ENCODE measurements around the gene PLA2G6.

Gene PLA2G6

GRCh38 chr22:38214302-38215056, 32.8 kb upstream of the PLA2G6 start:
- peak; percentile 70 for DNase-seq

- no peak for DNase-seq
Observed at GRCh38 chr22:38213990-38214301, 32.3 kb upstream of the PLA2G6 start.

- no peak for DNase-seq
Observed at GRCh38 chr22:38213319-38213989, 31.8 kb upstream of the PLA2G6 start.

GRCh38 chr22:38212442-38212841, 30.8 kb upstream of the PLA2G6 start:
- no peak for DNase-seq

DNA sequence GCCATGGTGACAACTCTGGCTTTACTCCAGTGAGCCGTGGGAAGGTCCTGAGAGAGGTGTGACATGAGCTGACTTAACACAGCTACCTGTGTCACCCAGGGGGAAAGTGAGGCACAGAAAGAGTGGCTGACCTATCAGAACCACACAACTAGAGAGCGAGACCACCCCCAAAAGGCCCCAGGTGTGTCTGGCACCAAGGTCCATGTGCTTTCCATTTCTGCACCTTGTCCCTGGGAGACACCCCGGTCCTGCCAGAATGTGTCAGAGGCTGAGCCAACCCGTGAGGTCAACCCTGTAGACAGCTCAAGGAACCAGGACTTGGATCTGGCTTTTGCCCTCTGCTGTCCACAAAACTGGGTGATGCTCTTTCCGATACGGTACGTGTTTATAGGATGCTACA, 29.9 kb upstream of the PLA2G6 start:
- DNase-seq: no peak

GRCh38 chr22:38208551-38208968, 26.9 kb upstream of the PLA2G6 start:
- no peak for DNase-seq

GRCh38 chr22:38207898-38208432, 26.3 kb upstream of the PLA2G6 start:
- no peak for DNase-seq

DNA sequence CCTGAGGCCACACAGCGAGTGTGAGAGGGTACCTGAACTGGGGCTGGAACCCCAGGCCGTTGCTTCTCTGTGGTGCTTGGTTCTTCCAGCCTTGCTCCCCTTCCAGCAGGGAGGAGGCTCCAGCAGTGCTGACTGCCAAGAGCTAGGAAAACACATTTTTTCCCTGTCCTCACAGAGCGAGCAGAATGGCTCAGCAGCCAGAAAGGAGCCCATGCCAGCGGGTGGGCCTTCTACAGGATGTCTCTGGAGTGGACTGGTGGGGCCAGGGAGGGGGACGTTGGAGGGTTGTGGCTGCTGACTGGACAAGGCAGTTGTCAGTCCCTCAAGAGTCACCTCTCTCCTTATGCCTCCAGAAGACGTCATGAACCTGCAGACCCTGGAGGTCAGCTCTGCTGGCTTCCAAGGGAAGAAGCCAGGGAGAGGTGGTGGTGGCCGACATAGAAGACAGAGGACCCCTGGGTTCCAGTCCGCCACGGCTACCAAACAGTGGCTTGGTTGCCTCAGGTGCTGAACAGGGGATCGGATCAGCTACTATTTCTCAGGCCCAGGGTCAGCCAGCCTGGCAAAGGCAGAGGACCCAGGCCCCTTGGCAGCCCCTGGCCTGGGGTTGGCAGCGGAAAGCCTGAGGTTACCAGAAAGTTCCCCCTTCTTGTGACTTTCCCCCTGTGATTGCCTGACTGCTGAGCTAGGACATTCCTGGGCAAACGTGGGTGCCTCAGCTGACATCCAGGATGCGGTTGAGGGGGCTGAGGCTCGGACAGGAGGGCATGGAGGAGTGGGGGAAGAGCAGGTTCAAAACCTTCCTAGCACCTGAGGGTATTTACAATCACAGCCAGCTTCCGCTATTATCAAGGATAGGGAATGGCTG, 23.9 kb upstream of the PLA2G6 start:
- DNase-seq: no peak

DNA sequence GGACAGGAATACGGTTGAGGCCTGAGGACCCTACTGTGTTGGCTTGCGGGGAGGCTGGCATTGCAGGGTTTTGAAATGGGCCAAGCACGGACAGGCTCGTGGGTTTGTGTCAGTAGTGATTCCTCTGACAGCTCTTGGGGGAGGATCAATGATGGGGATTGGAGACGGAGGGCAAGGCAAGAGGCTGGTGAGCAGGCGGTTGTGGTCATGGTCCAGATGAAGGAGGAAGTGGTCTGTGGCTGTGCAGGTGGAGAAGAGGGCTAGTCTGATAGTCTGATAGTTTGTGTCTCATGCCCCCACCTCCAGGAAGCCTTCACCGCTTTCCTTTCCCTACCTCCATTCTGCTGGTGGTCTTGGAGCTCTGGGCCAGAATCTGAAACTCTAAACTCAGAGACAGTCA, 23.2 kb upstream of the PLA2G6 start:
- no peak for DNase-seq

GRCh38 chr22:38203855-38204514, 22.4 kb upstream of the PLA2G6 start:
- no peak for DNase-seq

DNA sequence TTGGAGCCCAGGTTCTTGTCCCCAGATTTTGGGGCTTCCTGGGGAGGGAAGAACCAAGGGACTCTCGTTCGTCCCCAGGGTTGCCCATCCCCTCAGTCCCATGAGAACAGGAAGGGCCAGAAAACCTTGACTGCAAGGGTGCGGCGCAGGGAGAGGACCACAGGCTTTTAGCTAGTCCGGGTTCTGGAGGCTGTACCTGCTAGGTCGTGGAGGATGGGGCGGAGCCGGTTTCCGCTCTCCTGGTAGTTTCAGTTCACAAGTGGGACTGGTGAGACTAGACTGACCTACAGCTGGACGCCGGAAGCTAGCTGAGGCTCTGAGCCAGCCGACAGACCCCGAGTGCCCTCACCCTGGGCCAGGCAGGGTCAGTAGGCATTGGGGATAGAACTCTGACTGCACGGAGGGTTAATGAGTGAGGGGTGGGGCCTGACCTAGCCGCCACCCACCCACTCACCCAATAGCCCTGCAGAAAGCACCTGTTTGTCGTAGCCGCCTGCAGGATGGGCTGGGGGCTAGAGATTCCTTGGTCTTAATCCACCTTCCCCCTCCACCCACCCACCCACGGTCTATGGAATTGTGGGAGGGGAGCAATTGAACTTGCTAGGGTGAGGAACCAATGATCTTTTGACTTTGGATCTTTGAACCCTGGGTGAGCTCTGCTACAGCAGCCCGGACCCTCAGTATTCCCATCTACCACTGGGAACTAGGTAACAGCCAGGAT, 21.6 kb upstream of the PLA2G6 start:
- peak; percentile 32 for DNase-seq

DNA sequence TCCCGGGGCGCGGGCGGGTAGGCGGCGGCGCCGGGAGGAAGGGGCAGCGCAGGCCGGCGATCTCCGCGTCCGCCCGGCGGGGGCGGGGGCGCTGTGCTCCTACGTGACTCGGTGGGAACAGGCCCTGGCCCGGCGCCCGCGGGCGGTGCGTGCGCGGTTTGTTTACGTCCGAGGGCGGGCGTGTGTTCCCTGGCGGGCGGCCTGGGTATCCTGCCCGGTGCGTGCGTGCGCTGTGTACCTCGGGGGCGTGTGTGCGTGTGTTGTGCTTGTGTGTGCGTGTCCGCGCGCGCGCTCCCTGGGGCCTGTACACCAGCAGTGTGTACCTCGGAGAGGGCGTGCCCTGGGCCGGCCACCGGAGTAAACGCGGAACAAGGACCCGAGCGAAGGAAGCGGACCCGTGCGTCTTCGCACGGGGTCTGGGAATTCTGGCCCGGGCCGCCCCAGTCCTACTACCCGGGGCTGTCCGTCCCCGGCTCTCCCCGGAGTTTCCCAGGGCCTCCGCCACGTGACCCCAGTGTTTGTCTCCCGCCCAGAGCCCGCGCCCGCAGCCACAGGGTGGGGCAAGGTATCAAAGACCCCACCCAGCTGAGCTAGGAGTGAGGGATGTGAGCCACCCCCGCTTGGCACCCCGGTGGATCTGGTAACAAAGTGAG, 20.9 kb upstream of the PLA2G6 start:
- peak; percentile 68 for DNase-seq

- DNase-seq: peak; percentile 88
Observed at GRCh38 chr22:38201711-38202436, 20.2 kb upstream of the PLA2G6 start, which contains the start of gene MAFF. Gene MAFF, plus strand, starts transcription at chr22:38201994. Its CDS starts 11,860 bp downstream, at chr22:38213854.

- no peak for DNase-seq
Observed at GRCh38 chr22:38201371-38201710, 19.7 kb upstream of the PLA2G6 start.

GRCh38 chr22:38199826-38200559, 18.4 kb upstream of the PLA2G6 start:
- DNase-seq: no peak

DNA sequence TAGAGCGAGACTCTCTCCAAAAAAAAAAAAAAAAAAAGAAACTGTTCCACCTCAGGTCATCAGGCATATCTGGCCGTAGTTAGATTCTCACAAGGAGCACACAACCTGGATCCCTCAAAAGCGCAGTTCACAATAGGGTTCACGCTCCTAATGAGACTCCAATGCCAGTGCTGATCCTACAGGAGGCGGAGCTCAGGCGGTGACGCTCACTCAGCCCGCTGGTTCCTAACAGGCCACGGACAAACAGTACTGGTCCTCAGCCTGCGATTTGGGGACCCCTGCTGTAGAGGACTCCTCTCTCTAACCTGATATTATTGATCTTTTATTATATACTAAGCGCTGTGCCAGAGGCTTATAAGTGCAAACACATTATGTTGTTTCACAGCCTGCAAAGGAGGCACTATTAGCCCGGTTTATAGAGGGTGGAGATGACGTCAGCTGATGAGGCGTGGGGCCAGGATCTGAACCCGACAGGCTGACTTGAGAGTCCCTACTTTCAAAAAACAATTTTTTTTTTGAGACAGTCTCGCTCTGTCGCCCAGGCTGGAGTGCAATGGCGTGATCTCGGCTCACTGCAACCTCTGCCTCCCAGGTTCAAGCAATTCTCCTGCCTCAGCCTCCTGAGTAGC, 15.3 kb upstream of the PLA2G6 start:
- DNase-seq: no peak

DNA sequence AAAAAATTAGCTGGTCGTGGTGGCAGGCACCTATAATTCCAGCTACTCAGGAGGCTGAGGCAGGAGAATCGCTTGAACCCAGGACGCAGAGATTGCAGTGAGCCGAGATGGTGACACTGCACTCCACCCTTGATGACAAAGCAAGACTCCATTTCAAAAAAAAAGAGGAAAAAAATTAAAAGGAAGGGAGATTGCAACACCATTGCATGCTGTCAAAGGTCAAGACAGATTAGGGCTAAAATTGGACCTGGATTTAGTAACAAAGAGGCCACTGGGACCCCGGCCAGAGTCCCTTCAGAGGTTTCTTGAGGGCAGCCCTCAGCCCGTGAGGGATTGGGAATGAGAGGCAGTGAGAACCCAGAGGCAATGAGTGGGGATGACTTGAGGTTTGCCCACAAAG, 11.9 kb upstream of the PLA2G6 start:
- no peak for DNase-seq

DNA sequence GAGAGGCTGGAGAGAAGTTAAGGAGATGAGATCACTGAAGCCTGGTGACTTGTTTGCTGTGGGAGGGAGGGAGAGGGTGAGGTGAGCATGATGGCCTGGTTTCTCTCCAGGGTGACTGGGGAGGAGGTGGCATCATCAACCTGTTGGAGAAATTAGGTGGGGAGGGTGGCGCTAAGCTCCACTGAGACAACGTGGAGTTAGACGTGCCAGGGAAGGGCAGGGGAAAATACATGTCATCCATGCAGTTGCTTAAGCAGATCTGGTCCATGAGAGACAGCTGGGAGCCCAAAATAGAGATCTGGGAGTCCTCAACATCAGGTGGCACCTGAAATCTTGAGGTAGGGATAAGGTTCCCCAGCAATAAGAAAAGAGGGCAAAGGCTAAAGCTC, 10.8 kb upstream of the PLA2G6 start:
- no peak for DNase-seq

DNA sequence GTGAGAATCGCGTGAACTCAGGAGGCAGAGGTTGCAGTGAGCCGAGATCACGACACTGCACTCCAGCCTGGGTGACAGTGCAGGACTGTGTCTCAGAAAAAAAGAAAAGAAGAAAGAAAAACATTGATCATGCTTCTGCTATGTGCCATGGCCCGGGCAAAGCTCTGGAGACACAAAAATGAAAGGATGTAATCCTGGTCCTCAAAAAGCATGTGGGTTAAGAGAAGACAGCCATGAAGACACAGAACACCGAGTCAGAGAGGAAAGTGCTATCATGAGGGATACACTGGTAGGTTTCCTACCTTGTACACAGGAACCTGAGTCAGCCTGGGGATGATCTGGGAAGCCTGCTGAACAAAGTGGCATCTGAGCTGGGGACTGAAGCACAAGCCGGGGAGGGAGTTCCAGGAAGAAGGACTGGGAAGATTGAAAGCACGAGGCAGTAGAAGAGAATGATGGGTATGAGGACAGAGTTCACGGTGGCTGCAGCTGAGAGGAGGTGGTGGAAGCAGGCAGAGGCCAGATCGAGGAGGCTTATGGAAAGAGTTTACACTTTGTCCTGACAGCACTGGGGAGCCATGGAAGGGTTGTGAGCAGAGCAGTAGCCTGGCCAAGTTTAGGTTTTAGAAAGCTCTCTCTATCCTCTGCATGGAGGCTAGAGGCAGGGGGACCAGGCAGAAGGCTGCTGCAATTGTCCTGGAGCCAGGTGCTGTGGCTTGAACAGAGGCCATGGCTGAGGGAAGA, 10.3 kb upstream of the PLA2G6 start:
- no peak for DNase-seq

Data from activated naive CD4-positive, alpha-beta T cell treated with Interleukin-2 at 50 U/mL for 16 hours (primary cell).